Posterior vena cava (tissue), 2 donors: Measurements from ENCODE around the gene ENO3. TPM values are rescaled to one million over a fixed set of nuclear protein-coding genes. Genes with fewer than 3 reads are reported as not detected.
"Not testable (repeated sequence)": the region's sequence is repeated elsewhere in the genome, so short reads cannot be mapped to it uniquely, and the experiment has no call there.

Experiments
- DNase-seq: peaks from one replicate; pipeline ENCODE4 v3.0.0-alpha.2; 2020; ENCODE audit warnings: low spot score
- intact Hi-C, 2 donors: fragments of 100-400 bp; cut with DNase I; formaldehyde crosslinking; loops; one replicate each; pipeline versions ENCODE4 v1.14.1 to v1.14.2; 2022 to 2023
- long read RNA-seq, 2 donors: library from polyadenylated mRNA; unstranded; transcript quantifications; one replicate each; pipeline ENCODE4 v2.0.0, GENCODE V29; 2020 to 2021
- total RNA-seq, 2 donors: library from RNA; stranded (reverse); fragmentation: NEBNext Ultra II Directional; extraction: Animal tissue kit (Norgen Biotek cat#: 25700); gene quantifications; one replicate each; pipeline ENCODE4 v1.2.1, GENCODE V29; 2021
- donor health status: DM: yes; HTN: yes; CAD: no.
- donor health status: DM: yes; HTN: yes; CAD: no.

Gene ENO3
- total RNA-seq, result 1 to 10 TPM; 3.2 to 4.3 TPM
- long read RNA-seq, donor 1, result 0 reads
- long read RNA-seq, donor 2, partial matches to known transcripts, result 0 of 8 reads
- long read RNA-seq, donor 2, other reads (novel, unspliced or antisense), result 8 of 8 reads

DNA sequence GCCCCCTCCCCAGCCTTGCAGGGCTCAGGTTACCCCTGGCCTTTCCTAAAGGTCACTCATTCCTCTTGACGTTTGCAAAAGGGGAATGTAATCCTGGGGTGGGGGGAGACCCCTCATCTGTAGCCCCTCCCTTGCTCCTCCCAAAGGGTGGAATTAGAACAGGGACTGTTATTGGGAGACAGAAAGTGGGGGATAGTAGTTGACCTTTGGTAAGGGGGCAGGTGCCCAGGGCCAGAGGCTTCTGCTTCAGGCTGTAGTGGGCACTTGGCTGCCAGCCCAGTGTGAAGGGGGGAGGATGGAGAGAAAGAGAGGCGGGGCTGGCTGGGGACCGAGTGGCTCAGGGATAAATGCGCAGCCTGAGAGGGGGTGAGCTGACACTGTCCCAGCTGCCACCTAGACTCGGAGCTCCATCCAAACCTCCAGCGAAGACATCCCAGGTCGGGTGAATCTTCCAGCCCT, at the start of gene ENO3:
Gene ENO3, plus strand, starts transcription at position 374 of the 459 bp plus-strand sequence. CDS start 711 bp downstream, outside the sequence.
- intact Hi-C loops, result loop anchor here in 1 of 2 donors (10.0 kb wide), 1 partner anchor 244 kb away; the partner anchor contains the start of gene ZNF594
- no peak for DNase-seq

DNA sequence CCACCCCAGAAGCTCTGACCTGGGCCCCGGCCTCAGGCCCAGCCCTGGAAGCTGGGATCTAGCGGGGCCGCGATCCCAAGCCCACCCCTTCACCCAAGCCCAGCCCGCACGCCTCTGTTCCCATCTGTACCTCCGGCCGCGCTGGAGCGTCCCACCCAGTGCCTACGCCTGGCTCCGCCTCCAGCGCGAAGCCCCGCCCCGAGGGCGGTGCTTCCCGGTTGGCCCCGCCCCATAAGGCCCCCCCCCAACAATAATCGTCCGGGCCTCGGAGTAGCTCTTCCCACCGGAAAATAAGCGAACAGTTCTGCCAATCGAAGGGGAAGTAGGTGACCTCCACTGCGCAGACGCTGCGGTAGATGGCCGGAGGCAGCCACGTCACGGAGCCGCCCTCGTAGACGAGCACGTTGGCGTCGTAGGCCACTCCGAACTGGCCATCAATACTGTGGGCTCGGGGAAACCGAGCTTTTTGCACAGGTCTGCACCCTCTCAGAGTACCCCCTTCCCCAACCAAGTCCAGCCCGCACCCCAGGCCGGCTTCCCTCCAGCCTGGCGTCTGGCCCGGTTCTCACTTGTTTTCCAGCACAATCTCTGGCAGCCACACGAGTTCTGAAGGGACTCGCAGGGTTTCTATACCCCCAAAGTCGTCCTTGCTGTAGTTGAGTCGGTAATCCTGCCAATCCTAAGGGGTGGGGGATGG, 49.1 kb upstream of the ENO3 start:
- DNase-seq, result peak; percentile 91
- intact Hi-C loops, result loop anchor here (10.0 kb wide), 1 partner anchor 163 kb away; no protein-coding TSS in a partner anchor

DNA sequence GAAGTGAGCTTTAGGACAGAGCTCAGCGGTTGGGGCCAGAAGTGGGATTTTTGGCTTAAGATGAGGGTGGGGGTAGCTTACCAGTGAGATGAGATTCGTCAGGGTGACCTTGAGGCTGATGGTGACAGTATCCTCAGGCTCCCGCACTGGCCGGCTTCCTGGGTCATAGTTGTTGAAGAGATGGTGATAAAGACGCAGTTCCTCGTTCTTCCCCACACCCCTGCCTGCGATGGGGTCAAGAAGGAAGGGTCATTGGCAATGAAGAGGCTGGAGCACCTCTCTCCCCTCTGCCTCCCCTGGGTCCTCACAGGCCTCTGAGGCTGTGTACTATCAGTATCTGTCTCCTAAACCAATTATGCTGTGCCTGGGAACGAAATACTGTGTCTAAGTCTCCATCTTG, 48.4 kb upstream of the ENO3 start:
- DNase-seq, result no peak
- intact Hi-C loops, result loop anchor here (10.0 kb wide), 1 partner anchor 162 kb away; no protein-coding TSS in a partner anchor

DNA sequence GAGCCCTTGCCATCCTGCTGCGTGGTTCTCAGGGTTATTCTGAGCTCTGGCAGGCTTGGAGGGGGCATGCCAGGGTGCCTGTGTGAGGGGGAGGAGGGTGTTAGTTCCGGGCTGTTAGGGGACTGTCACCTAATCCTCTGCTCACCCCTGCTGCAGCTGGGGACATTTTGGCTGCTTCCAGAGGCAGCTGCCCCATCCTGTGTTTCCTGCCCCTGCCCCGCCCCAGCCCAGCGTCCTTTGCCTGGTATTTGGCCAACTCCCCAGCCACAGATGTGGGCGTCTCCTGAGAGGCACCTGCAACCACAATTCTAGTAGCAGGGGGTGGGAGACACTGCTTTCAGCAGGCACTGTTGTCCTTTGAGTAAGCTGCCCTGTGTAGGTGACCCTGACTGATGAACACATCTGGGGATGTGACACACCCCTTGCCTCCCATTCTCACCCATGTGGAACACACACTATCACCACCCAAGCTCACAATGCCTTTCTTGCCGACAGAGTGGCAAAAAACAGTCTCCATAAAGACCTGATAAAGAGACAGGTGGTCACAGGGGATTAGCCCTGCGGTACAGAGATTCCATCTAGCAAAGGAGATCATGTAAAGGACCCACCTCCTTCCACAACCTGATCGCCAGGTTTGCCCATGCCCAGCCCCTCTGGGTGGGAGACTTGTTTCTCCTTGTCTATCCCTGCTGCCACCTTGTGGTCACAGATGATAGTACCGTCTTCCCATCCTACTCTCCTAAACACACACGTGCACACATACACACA, 47.7 kb upstream of the ENO3 start, which contains the start of gene CHRNE:
Gene CHRNE, minus strand, starts transcription at position 48 of the 768 bp plus-strand sequence. Its CDS starts 35 bp downstream, at position 13.
- DNase-seq, result no peak
- intact Hi-C loops, result loop anchor here (10.0 kb wide), 1 partner anchor 162 kb away; no protein-coding TSS in a partner anchor

DNA sequence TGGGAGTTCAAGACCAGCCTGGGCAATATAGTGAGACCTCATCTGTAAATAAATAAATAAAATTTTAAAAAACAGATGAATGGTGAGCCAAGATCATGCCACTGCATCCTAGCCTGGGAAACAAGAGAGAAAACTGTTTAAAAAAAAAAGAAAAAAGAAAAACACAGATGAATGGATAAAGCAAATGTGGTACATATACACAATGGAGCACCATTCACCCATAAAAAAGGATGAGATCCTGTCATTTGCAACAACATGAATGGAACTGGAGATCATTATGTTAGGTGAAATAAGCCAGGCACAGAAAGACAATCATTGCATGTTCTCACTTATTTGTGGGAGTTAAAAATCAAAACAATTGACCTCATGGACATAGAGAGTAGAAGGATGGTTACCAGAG, 44.3 kb upstream of the ENO3 start:
- not testable (repeated sequence) for DNase-seq
- intact Hi-C loops, result loop anchor here (10.0 kb wide), 1 partner anchor 158 kb away; no protein-coding TSS in a partner anchor

DNA sequence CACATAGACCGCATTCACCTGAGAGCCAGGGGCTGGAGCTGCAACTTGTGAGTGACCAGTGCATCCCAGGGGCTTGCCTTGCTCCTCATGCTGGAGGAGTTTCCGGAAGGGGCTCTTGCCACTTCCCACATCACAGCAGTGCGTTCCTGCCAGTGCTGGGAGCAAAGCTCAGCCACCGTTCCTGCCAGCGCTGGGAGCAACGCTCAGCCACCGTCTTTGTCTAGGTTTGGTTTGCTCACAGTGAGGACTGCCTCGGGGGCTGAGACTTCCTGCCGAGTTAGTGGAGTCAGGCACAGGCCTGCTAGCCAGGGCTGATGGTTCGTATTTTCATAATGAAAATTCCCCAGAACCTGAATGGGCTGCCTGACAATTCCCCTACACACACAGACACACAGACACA, 42.6 kb upstream of the ENO3 start:
- DNase-seq, result no peak
- intact Hi-C loops, result loop anchor here (10.0 kb wide), 1 partner anchor 156 kb away; no protein-coding TSS in a partner anchor

DNA sequence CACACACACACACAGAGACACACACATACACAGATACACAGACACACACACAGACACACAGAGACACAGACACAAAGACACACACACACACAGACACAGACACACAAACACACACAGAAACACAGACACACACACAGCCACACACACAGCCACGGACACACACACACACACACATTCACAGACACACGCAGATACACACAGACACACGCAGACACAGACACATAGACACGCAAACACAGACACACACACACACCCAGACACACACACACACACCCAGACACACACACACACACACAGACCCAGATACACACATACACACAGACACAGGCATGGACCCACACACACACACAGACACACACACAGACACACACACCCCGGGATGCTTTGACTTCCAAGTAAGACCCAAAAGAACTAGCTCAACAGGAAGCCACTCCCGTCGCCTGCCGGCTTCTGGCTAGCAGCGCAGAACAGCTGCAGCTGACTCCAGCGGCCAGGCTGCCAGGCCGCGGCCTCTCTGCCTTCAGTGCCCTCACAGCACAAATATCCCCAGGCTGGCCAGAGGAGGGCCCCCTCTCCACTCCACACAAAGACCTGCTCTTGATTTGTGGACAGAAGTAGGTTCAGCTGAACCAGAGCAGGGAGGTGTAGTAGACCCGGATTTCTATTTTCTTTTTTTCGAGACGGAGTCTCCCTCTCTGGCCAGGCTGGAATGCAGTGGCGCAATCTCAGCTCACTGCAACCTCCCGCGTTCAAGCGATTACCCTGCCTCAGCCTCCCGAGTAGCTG, 42.0 kb upstream of the ENO3 start:
- DNase-seq, result peak; percentile 97
- intact Hi-C loops, result loop anchor here (10.0 kb wide), 1 partner anchor 156 kb away; no protein-coding TSS in a partner anchor

DNA sequence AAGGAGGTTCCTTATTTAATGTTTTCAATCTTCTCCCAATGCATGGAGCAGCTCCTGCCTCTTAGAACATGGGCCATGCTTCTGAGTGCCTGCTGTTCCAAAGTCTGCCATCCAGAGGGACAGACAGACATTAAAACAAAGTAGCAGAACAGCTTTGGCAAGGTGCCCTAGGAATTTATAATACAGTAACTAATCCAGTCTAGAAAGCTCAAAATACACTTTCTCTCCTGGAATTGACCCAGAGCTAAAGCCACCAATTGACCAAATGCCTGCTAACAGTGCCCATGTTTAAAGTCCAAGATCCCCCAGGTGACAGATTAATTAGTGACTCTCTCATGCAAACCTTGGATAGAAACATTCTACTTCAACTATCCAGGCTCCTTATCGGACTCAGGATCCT, 36.9 kb upstream of the ENO3 start:
- intact Hi-C loops, result no loop called here
- no peak for DNase-seq

DNA sequence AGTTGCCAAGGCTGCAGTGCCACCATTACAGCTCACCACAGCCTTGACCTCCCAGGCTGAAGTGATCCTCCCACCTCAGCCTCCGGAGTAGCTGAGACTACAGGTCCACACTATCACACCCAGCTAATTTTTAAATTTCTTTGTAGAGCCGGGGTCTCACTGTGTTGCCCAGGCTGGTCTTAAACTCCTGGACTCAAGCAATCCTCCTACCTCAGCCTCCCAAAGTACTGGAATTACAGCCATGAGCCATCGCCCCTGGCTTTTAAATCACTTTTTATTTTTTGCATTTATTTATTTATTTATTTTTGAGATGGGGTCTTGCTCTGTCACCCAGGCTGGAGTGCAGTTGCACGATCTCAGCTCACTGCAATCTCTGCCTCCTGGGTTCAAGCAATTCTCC, 36.4 kb upstream of the ENO3 start:
- DNase-seq, intact Hi-C loops: not testable (repeated sequence)

DNA sequence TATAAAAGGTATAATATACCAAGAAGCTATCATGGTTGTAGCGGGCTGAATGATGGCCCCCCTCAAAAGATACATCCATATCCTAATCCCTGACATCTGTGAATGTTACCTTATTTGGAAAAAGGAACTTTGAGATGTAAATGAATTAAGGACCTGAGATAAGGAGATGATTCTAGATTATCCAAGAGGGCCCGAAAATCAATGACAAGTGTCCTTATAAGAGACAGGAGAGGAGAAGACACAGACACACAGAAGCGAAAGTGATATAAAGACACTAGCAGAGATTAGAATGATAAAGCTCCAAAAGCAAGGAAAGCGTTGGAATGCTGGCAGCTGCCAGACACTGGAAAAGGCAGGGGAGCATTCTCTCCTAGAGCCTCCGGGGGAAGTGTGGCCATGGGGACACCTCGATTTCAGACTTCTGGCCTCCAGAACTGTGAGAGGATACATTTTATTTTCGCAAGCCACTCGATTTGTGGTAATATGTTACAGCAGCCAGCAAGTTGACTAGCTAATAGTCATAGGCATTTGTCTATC, 31.3 kb upstream of the ENO3 start:
- no peak for DNase-seq
- intact Hi-C loops, result no loop called here

DNA sequence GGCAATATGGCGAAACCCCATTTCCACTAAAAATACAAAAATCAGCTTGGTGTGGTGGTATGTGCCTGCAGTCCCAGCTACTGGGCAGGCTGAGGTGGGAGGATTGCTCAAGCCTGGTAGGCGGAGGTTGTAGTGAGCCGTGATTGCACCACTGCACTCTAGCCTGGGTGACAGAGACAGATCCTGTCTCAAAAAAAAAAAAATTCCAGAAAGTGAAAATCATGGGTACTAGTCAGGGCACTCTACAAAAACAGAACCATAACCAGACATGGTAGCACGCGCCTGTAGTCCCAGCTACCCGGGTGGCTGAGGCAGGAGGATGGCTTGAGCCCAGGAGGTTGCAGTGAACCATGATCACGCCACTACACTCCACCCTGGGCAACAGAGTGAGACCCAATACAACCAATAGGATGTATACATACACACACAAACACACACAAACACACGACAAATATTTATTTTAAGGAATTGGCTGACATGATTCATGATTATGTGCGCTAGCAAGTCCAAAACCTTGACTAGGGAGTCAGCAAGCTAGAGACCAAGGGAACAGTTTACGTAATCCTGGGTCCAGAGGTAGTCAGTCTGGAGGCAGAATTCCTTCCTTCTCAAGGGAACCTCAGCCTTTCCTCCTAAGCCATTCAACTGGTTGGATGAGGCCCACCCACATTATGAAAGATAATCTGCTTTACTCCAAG, 30.4 kb upstream of the ENO3 start:
- intact Hi-C loops, result no loop called here
- no peak for DNase-seq

DNA sequence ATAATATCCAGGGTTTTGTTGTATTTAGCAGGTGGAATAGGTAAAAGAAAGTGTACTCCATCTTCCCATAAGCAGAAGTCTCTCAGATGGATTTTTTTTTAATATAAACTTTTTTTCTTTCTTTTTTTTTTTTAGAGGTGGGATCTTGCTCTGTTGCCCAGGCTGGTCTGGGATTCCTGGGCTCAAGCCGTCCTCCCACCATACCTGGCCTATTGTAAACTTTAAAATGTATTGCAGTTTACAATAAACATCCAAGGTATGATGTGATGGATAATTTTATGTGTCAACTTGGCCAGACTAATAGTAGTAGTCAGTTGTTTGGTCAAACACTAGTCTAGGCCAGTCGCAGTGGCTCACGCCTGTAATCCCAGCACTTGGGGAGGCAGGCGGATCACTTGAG, 29.6 kb upstream of the ENO3 start:
- intact Hi-C loops, result no loop called here
- DNase-seq, result no peak

DNA sequence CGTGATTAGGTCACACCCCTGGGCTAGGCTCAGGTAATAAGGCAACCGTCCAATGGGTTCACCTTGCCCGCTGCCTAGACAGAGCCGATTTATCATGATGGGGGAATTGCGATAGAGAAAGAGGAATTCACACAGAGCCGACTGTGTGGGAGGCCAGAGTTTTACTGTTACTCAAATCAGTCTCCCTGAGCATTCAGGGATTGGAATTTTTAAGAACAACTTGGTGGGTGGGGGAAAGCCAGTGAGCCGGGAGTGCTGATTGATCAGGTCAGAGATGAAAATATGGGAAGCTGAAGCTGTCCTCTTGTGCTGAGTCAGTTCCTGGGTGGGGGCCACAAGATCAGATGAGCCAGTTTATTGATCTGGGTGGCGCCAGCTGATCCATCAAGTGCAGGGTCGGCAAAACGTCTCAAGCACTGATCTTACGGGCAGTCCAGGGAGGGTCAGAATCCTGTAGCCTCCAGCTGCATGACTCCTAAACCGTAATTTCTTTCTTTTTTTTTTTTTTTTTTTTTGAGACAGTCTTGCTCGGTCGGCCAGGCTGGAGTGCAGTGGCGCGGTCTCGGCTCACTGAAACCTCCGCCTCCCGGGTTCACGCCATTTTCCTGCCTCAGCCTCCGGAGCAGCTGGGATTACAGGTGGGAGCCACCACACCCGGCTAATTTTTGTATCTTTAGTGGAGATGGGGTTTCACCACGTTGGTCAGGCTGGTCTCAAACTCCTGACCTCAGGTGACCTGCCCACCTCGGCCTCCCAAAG, 24.2 kb upstream of the ENO3 start:
- intact Hi-C loops, DNase-seq: not testable (repeated sequence)

DNA sequence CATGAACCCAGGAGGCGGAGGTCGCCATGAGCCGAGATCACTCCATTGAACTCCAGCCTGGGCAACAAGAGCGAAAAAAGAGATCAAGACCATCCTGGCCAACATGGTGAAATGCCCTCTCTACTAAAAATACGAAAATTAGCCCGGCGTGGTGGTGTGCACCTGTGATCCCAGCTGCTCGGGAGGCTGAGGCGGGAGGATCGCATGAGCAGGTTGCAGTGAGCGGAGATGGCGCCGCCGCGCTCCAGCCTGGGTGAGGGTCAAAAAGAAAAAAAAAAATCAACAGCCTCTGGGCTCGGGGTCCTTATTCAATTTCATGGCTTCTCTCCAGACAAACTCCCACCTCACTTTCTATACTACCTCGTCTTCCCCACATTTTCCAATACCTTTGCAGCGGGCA, 22.0 kb upstream of the ENO3 start:
- DNase-seq, result no peak
- intact Hi-C loops, result no loop called here

DNA sequence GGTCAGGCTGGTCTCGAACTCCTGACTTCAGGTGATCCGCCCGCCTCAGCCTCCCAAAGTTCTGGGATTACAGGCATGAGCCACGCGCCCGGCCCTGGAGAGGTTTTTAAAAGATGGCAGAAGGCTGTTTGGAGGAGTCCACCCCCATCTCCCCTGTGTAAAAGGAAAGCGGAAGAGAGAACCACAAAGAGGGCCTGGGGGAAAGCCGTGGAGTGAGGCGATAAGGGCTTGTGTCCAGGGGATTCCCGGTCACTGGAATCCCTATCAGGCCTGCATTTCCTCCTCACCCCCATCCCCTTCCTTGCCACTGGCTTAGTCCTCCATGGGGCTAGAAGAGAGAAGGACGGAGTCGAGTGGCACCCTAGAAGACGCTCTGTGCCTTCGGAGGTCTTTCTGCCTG, 19.0 kb upstream of the ENO3 start, which contains the start of gene GP1BA:
Gene GP1BA, plus strand, starts transcription at position 315 of the 400 bp plus-strand sequence. CDS start 328 bp downstream, outside the sequence.
- no peak for DNase-seq
- intact Hi-C loops, result loop anchor here in 1 of 2 donors (5.0 kb wide), 1 partner anchor 1185 kb away; no protein-coding TSS in a partner anchor

DNA sequence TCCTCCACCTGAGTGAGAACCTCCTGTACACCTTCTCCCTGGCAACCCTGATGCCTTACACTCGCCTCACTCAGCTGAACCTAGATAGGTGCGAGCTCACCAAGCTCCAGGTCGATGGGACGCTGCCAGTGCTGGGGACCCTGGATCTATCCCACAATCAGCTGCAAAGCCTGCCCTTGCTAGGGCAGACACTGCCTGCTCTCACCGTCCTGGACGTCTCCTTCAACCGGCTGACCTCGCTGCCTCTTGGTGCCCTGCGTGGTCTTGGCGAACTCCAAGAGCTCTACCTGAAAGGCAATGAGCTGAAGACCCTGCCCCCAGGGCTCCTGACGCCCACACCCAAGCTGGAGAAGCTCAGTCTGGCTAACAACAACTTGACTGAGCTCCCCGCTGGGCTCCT, 18.2 kb upstream of the ENO3 start:
- no peak for DNase-seq

DNA sequence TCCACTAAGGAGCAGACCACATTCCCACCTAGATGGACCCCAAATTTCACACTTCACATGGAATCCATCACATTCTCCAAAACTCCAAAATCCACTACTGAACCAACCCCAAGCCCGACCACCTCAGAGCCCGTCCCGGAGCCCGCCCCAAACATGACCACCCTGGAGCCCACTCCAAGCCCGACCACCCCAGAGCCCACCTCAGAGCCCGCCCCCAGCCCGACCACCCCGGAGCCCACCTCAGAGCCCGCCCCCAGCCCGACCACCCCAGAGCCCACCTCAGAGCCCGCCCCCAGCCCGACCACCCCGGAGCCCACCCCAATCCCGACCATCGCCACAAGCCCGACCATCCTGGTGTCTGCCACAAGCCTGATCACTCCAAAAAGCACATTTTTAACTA, 17.3 kb upstream of the ENO3 start:
- no peak for DNase-seq
- intact Hi-C loops, result loop anchor here in 1 of 2 donors (5.0 kb wide), 1 partner anchor 1186 kb away; no protein-coding TSS in a partner anchor

More for the DNA sequence above, 18.2 kb upstream of the ENO3 start:
- intact Hi-C loops, result loop anchor here in 1 of 2 donors (5.0 kb wide), 1 partner anchor 1185 kb away; no protein-coding TSS in a partner anchor
